Neuron (in vitro differentiated cells): ENCODE measurements around the gene PRKCQ.

Experiments
- H2AFZ ChIP-seq: one replicate; pipeline ENCODE4 v1.6.1; 2013; ENCODE audit warnings: low read depth, mild to moderate bottlenecking, inconsistent platforms, low read length, moderate library complexity
- H3K27me3 ChIP-seq: one replicate; pipeline ENCODE4 v1.6.1; 2013; ENCODE audit warnings: low read length; ENCODE audit not compliant: insufficient read depth
- H3K36me3 ChIP-seq: one replicate; pipeline ENCODE4 v1.6.1; 2013; ENCODE audit warnings: low read length; ENCODE audit not compliant: insufficient read depth
- H3K4me1 ChIP-seq: one replicate; pipeline ENCODE4 v1.6.1; 2013; ENCODE audit warnings: low read length; ENCODE audit not compliant: insufficient read depth
- H3K4me3 ChIP-seq: 2 replicates; pipeline ENCODE4 v1.5.1; 2013; ENCODE audit warnings: mild to moderate bottlenecking, low read length, moderate library complexity
- H3K9me3 ChIP-seq: one replicate; pipeline ENCODE4 v1.6.1; 2013; ENCODE audit warnings: low read length

PRKCQ gene

DNA sequence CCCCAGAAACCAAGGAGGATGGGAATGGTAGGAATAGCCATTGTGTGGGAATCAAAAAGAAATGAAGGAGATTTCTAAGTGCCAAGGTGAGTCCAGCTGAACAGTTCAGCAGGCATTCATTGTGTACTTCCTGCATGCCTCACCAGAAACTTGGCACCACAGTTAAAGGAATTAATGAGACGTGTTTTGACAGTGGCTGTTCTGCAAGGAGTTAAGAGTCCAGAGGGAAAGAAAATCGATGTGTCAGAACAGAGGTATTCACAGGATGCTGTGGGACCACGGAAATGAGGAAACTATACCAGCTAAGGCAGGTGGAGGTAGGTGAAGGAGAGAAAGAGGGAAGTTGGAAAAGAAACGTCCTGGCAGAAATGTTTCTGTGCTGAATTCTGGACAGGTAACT is 78.1 kb downstream of the PRKCQ start:
- Histone ChIP-seq H3K27me3 (no peaks in the 10 kb centered on the region), H3K4me1 (no peaks in the 10 kb centered on the region), H3K9me3 (no peaks in the 10 kb centered on the region), H2AFZ (no peak overlapping the region), H3K4me3 (no peak overlapping the region), H3K36me3 (no peaks in the 10 kb centered on the region)

DNA sequence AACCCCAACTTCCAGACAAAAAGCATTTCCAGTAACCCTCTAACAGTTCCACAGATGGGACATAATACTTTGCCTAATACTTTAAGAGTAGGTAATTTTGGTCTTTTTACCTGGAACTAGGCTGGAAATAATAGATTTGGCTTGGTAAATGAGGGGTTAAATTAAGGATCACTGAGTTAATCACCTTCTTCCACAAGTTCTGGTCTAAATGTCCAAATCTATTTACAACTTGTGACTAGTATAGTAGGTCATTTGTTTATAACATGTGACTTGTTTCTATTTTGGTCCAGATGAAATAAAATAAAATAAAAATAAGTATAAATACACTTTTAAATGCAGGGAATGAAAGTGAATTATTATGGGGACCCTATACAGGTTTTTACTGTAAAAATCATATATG is 80.1 kb downstream of the PRKCQ start:
- no peaks in the 10 kb centered on the region for H3K27me3 ChIP-seq
- H3K36me3 ChIP-seq = no peaks in the 10 kb centered on the region
- no peak overlapping the region for H2AFZ ChIP-seq
- H3K4me1 ChIP-seq = no peaks in the 10 kb centered on the region
- H3K4me3 ChIP-seq = no peak overlapping the region
- H3K9me3 ChIP-seq = no peaks in the 10 kb centered on the region

DNA sequence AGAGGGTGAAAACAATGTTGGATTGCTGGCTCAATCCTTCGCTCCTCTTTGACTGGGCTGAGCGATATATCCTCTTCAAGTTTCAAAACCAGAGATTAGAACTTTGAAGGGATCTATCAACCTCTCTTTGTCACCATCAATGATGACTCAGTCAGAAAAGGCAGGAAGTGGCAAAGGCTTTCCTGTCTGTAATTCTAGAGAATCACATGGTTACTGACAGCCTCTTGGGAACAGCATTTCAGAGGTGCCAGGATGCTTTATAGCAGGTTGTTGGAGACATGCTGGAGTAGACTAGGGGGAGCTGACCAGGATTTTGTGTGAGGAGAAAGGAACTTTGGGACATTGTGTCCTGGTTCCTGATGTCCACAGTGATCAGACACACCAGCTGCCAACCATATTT is 81.3 kb downstream of the PRKCQ start:
- H2AFZ ChIP-seq = no peak overlapping the region
- H3K36me3 ChIP-seq = no peaks in the 10 kb centered on the region
- no peak overlapping the region for H3K4me3 ChIP-seq
- no peaks in the 10 kb centered on the region for H3K9me3 ChIP-seq
- H3K4me1 ChIP-seq = no peaks in the 10 kb centered on the region
- H3K27me3 ChIP-seq = no peaks in the 10 kb centered on the region

DNA sequence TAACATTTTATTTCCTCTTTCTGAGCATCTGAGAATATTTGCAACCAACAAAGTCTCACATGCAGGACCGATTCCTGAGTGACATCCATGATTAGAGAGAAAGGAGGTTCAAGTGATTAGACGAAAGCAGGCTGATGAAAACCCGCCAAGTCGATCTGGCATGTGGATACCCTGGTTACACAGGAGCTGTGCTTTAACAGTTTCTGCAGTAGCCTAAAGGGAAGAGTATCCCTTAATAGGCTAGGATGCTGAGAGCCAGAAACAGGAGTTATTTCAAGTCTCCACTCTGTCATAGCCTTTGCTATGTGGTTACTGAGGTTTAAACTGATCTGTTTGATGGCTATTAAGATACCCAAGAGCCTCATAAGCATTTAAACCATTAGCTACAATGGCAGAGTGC is 82.5 kb downstream of the PRKCQ start:
- Histone ChIP-seq H3K36me3 (no peaks in the 10 kb centered on the region), H3K4me1 (no peaks in the 10 kb centered on the region)

DNA sequence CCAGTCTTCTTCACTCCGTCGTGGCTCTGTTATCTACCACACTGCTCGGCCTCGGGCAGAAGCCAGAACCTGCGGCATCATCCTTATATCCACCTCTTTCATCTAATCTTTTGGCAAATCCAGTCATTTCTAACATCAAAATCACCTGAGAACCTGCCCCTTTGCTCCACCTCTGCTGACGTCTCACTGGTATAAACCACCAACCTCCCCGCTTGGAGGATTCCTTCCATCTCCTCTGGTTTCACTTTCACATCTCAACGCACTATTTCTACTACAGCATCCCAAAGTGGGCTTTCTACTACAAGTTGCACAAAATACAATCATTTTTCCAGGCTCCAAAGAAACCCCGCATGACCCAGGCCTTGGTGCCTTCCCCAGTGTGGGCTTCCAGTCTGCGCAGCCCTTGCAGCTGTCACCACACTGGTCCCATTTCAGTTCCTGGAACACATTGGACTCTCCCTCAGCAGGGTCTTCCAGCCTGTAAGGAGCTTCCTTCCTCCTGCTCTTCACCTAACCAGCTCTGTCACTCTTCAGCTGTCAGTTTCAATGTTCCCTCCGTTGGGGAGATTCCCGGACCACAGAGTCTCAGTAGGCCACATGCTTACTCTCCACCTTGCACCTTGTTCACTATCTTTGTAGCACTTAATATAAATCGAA is 85.0 kb downstream of the PRKCQ start:
- no peaks in the 10 kb centered on the region for H3K36me3 ChIP-seq
- H3K27me3 ChIP-seq = no peaks in the 10 kb centered on the region
- no peak overlapping the region for H3K4me3 ChIP-seq

More for the DNA sequence above, 82.5 kb downstream of the PRKCQ start:
- H3K27me3 ChIP-seq = no peaks in the 10 kb centered on the region
- no peaks in the 10 kb centered on the region for H3K9me3 ChIP-seq
- H2AFZ ChIP-seq = no peak overlapping the region
- H3K4me3 ChIP-seq = no peak overlapping the region

DNA sequence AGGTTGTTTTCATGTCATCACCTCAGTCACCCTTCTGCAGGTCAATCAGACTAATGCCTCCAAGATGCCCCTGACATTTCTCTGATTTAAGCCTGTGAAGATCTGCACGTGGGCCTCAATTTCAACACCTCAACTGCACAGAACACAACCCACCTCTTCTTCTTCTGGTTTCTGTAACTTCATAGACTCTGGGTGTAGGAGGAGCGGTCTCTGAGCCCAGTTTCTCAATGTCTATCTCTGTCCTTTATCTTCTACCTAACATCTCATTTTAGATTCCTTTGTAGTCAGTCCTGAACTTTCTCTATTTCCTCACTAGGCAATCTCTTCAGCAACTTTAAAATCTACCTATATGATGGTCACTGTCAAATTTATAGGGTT is 85.6 kb downstream of the PRKCQ start:
- Histone ChIP-seq H3K4me1 (no peaks in the 10 kb centered on the region), H3K36me3 (no peaks in the 10 kb centered on the region)

More for the DNA sequence above, 85.0 kb downstream of the PRKCQ start:
- H3K9me3 ChIP-seq = no peaks in the 10 kb centered on the region
- no peaks in the 10 kb centered on the region for H3K4me1 ChIP-seq
- H2AFZ ChIP-seq = no peak overlapping the region

DNA sequence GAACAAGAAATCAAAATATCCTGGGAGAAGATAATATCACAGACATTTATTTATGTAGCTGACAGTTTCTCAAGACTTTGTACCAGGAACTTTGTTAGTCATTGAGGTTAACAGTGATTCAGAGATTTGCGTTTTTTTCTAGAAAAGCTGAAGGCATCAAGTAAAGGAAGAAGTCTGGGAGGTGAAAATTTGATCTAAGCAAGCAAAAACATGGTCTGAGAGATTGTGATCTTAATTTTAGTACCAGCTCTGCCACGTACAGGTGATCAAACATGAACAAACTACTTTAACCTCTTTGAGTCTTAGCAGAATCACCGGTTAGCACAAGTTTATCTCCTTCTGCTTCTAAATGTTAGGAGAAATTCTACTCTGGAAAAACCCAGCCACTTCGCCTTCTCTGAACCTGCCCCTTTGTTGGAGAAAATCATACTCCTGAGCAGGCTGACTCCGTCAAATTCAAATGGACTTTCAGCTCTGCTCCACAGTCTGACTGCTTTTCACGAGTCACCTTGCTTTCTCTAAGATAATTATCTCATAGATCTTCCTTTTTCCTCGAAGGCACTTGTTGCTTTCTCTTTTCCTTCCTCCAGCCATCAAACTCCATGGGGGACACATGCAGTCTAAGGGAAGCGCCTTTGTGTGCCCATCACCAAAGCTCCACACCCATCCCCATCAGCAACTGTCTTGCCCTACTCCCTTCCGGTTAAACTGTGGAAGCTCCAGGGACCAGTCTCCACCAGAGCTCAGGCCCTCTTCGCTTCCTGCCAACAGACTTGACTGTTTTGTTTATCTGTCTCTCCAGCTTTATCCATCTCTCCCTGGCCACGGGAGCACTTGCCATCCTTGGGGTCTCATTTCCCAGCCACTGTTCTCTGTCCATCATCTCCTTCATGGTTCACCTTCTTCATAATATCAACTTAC is 86.3 kb downstream of the PRKCQ start:
- H3K4me1 ChIP-seq = no peaks in the 10 kb centered on the region
- H3K36me3 ChIP-seq = no peaks in the 10 kb centered on the region
- H3K27me3 ChIP-seq = no peaks in the 10 kb centered on the region
- H3K4me3 ChIP-seq = no peak overlapping the region
- H2AFZ ChIP-seq = no peak overlapping the region
- H3K9me3 ChIP-seq = no peaks in the 10 kb centered on the region

More for the DNA sequence above, 85.6 kb downstream of the PRKCQ start:
- no peaks in the 10 kb centered on the region for H3K27me3 ChIP-seq
- H3K4me3 ChIP-seq = no peak overlapping the region
- no peak overlapping the region for H2AFZ ChIP-seq
- H3K9me3 ChIP-seq = no peaks in the 10 kb centered on the region

DNA sequence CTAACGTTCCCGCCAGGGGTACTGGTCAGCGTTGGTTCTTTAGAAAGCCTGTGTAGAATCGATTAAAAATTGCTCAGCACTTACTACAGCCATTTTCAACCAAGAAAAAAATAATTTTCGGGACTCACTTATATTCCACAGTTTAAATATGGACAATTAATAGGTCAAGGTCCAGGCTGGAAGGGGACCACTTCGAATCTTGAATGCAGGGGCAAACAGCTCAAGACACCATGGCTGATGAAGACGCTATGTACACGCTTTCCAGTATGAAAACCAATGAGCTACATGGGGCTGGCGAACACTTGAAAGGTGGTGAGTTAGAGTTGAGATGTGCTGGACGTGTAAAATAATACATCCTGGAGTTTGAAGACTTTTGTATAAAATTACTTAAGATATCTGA is 87.2 kb downstream of the PRKCQ start:
- Histone ChIP-seq H3K36me3 (no peaks in the 10 kb centered on the region), H2AFZ (no peak overlapping the region), H3K27me3 (no peaks in the 10 kb centered on the region), H3K4me3 (no peak overlapping the region), H3K9me3 (no peaks in the 10 kb centered on the region), H3K4me1 (no peaks in the 10 kb centered on the region)

DNA sequence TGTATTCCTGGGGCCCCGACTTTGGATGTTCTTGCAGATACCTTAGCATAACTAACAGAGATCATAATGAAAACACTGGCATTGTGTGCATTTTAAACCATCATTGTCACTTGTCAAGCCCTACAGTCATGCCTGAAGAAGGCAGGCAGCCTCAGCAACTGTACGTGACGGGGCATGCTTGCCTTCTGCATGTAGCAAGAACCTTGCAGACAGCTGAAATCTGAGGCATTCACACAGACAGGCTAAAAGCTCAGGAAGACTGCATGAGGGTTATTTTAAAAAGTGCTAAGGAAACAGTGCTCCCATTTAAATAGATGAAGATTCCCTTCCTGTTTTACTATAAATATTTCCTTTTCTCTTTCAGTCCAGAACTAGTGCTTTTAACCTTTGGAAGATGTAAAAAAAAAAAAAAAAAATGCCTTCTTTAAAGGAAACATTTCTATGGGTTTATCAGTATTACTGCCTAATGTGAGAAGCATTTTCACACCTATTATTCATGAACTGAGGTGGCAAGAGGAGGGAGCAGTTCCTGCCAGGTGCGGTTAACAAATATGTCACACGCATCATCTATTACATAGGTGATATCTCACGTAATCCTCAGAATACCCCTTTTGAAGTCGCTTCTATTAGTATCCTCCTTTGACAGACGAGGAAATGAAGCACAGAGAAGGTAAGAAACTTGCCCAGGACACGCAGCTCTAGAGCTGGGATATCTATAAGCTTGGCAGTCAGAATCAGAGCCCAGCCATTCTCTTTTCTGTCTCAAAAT is 88.1 kb downstream of the PRKCQ start:
- H3K9me3 ChIP-seq = no peaks in the 10 kb centered on the region
- no peaks in the 10 kb centered on the region for H3K4me1 ChIP-seq
- no peaks in the 10 kb centered on the region for H3K27me3 ChIP-seq
- H2AFZ ChIP-seq = no peak overlapping the region
- H3K4me3 ChIP-seq = no peak overlapping the region
- H3K36me3 ChIP-seq = no peaks in the 10 kb centered on the region

DNA sequence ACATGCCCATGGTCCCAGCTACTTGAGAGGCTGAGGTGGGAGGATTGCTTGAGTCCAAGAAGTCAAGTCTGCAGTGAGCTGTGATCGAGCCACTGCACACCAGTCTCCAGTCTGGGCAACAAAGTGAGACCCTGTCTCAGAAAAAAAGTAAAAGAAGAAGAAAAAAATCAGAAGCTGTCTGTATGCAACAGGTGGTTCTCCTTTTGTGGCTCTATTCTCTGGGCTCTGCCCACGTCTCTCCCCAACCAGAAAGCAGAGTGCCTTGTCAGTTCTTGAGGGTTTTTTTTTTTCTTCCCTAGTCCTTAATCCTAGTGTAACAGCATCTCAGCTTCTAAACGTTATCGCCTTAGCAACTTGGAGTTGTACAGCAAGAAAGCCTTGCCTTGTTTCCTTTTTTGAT is 89.5 kb downstream of the PRKCQ start:
- Histone ChIP-seq H3K9me3 (no peaks in the 10 kb centered on the region), H3K36me3 (no peaks in the 10 kb centered on the region)

DNA sequence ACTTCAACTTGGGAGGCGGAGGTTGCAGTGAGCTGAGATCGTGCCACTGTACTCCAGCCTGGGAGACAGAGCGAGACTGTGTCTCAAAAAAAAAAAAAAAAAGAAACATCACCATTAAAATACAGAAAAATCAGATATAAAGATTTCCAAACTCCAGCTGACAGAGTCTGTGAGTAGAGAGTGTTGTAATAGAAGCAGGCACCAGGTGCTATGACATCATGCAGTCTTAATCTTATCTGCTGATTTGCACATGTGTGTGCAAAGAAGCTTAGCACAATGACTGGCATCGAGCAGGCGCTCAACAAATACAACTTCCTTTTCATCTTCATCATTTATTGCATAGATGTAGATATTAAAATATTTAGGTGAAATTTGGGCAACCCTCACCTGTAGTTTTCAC is 92.2 kb downstream of the PRKCQ start:
- Histone ChIP-seq H3K4me3 (no peak overlapping the region), H3K27me3 (no peaks in the 10 kb centered on the region), H3K36me3 (no peaks in the 10 kb centered on the region), H3K9me3 (no peaks in the 10 kb centered on the region), H3K4me1 (no peaks in the 10 kb centered on the region), H2AFZ (no peak overlapping the region)

More for the DNA sequence above, 89.5 kb downstream of the PRKCQ start:
- H3K4me3 ChIP-seq = no peak overlapping the region
- H2AFZ ChIP-seq = no peak overlapping the region
- H3K4me1 ChIP-seq = no peaks in the 10 kb centered on the region
- no peaks in the 10 kb centered on the region for H3K27me3 ChIP-seq

DNA sequence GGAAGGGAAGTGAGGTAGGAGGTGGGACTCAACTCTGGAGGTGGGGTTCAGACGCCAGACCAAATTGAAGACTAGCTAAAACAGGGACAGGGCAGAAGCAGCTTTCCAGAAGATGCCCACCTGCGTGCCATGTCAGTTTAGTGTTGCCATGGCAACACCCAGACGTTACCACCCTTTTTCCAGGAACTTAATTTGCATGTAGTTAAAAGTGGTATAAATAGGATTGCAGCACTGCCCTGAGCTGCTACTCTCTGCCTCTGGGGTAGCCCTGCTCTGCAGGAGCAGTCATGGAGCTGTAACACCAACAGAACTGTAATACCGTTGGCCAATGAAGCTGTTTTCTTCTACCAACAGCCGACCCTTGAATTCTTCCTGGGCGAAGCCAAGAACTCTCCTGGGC is 93.8 kb downstream of the PRKCQ start:
- no peaks in the 10 kb centered on the region for H3K9me3 ChIP-seq

DNA sequence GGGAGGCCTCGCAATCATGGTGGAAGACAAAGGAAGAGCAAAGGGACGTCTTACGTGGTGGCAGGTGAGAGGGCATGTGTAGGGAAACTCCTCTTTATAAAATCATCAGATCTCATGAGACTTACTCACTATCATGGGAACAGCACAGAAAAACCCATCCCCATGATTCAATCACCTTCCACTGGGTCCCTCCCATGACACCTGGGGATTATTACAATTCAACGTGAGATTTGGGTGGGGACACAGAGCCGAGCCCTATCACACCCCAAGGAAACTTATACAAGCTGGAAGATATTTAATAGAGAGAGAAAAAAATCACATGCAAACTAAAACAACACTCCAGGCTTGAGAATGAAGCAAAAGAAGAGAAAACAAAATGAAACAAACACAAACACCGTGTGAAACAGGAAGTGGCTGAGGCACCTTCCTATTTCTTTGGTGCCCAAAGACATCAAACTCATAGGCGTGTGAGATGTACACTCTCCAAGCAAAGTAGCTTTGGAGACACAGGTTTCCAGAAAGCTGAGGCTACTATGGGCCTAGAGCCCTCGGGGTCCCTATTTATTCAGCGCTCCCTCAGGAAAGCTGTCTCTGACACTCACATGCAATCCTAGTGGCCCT is 97.2 kb downstream of the PRKCQ start:
- no peak overlapping the region for H2AFZ ChIP-seq
- no peaks in the 10 kb centered on the region for H3K27me3 ChIP-seq
- no peaks in the 10 kb centered on the region for H3K36me3 ChIP-seq
- H3K9me3 ChIP-seq = no peaks in the 10 kb centered on the region
- no peaks in the 10 kb centered on the region for H3K4me1 ChIP-seq
- H3K4me3 ChIP-seq = no peak overlapping the region

More for the DNA sequence above, 93.8 kb downstream of the PRKCQ start:
- no peak overlapping the region for H3K4me3 ChIP-seq
- no peak overlapping the region for H2AFZ ChIP-seq
- no peaks in the 10 kb centered on the region for H3K27me3 ChIP-seq
- no peaks in the 10 kb centered on the region for H3K36me3 ChIP-seq
- no peaks in the 10 kb centered on the region for H3K4me1 ChIP-seq
